HL-60 (cell line): Measurements from ENCODE around the gene RIPK3.

Experiments
- DNase-seq, 2 experiments: peaks; one replicate each; pipeline ENCODE4 v3.0.0-alpha.2; 2010 to 2020; ENCODE audit warnings: low read depth in 1 of 2, low spot score in 1 of 2
- H3K27ac ChIP-seq: fragments of 250-450 bp; sonication (Bioruptor Pico); replicated peaks from 2 replicates; pipeline ENCODE4 v1.5.1; 2020; ENCODE audit warnings: mild to moderate bottlenecking, moderate library complexity
- H3K27me3 ChIP-seq: fragments of 250-450 bp; sonication (Bioruptor Pico); 2 replicates; pipeline ENCODE4 v1.5.1; 2021; ENCODE audit warnings: mild to moderate bottlenecking, moderate library complexity; ENCODE audit not compliant: insufficient read depth, poor library complexity, severe bottlenecking
- H3K4me3 ChIP-seq: replicated peaks from 2 replicates; pipeline ENCODE4 v1.5.1; 2011; ENCODE audit warnings: mild to moderate bottlenecking, control low read depth, low read length; ENCODE audit not compliant: insufficient read depth
- CTCF ChIP-seq: IDR thresholded peaks from one replicate; pipeline ENCODE4 v1.5.1; 2011; ENCODE audit warnings: low read length, control low read depth, inconsistent platforms; ENCODE audit not compliant: insufficient read depth
- GABPA ChIP-seq: IDR thresholded peaks from 2 replicates; pipeline ENCODE4 v1.6.1; 2012; ENCODE audit warnings: low read depth
- POLR2AphosphoS5 ChIP-seq: IDR thresholded peaks from 2 replicates; pipeline ENCODE4 v1.6.1; 2012; ENCODE audit warnings: low read depth
- REST ChIP-seq: IDR thresholded peaks from 2 replicates; pipeline ENCODE4 v1.6.1; 2012; ENCODE audit warnings: low read depth; ENCODE audit not compliant: insufficient replicate concordance
- SPI1 ChIP-seq: IDR thresholded peaks from 2 replicates; pipeline ENCODE4 v1.6.1; 2012; ENCODE audit warnings: low read depth, mild to moderate bottlenecking, borderline replicate concordance

RIPK3 gene

DNA sequence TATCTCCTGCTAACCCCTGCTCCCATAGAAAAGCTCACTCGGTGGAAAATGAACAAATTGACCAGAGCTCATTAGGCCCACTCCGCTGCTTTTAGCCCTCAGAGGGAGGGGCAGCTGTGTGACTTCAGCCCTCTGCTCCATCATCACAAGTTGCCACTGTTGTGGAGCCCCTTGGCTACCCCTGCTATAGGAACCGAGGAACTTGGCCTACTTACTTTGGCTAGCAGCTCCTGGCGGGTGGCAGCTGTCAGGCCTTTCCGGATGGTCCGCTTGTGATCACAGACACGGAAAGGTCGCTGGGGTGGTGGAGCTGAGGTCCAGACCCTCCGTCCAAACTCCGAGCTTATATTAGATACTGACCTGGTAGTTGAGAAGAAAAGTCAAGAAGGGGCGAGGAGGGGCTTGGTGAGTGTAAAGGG is 32.6 kb downstream of the RIPK3 start:
- no peak for DNase-seq
- Histone ChIP-seq H3K27me3 (no peaks in the 10 kb centered on the region), H3K27ac (no peak overlapping the region), H3K4me3 (no peak overlapping the region)
- TF ChIP-seq CTCF = no peak
- no peak for TF ChIP-seq GABPA
- no peak for TF ChIP-seq POLR2AphosphoS5
- TF ChIP-seq REST = no peak

DNA sequence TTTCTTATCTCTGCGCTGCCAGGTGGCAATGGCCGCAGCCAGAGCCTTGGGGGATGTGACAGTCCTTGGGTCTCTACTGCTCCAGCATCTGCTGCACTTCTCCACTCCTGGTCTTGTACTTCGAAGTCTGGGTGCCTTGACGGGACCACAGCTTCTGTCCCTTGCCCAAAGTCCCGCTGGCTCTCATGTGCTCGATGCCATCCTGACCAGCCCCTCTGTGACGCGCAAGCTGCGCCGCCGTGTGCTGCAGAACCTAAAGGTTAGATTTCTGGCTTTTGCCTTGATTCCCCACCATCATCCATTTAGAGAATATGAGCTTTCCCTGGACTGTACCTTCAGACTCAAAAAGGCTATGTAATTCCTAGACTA is 35.8 kb downstream of the RIPK3 start:
- no peak overlapping the region for H3K27ac ChIP-seq
- H3K4me3 ChIP-seq = no peak overlapping the region
- H3K27me3 ChIP-seq = no peaks in the 10 kb centered on the region
- no peak for DNase-seq
- TF ChIP-seq GABPA (no peak), CTCF (no peak), SPI1 (no peak), REST (no peak), POLR2AphosphoS5 (no peak)

DNA sequence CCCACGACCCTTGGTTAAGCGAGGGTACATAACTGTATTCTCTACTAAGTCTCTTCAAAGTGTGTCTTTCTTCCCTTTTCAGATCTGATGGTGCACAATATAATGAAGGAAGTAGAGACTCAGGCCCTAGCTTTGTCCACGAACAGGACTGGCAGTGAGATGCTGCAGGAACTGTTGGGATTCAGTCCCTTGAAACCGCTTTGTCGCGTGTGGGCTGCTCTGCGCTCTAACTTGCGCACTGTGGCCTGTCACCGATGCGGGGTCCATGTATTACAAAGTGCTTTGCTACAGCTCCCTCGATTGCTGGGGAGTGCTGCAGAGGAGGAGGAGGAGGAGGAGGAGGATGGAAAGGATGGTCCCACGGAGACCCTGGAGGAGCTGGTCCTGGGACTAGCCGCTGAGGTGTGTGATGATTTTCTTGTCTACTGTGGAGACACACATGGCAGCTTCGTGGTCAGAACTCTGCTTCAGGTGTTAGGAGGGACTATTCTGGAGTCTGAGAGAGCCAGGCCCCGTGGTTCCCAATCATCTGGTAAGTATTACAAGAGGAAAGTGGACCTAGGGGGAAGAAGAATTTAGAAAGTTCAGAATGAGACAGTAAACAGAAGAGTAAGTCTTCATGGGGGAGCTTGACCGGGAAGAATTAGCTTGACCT is 39.3 kb downstream of the RIPK3 start:
- Histone ChIP-seq H3K27me3 (no peaks in the 10 kb centered on the region), H3K4me3 (peak overlapping the region; percentile 97), H3K27ac (peak overlapping the region; percentile 75)
- no peak for TF ChIP-seq POLR2AphosphoS5
- no peak for TF ChIP-seq CTCF
- TF ChIP-seq GABPA = no peak
- TF ChIP-seq REST = no peak
- TF ChIP-seq SPI1 = no peak
- DNase-seq = no peak
